Smooth muscle cell of trachea (primary cell): ENCODE data around the gene DCLRE1B. TPM values are rescaled to one million over a fixed set of nuclear protein-coding genes. Genes with fewer than 3 reads are reported as not detected.

ENCODE experiments used
- total RNA-seq: library from RNA; depleted of rRNA; stranded (reverse); fragments of >200 nt; gene quantifications from 2 replicates; pipeline ENCODE4 v1.2.1, GENCODE V29; 2014

The DCLRE1B gene
- total RNA-seq = 1.2 and 2.2 TPM in 2 replicates

GRCh38 chr1:113904674-113905434 is at the start of gene DCLRE1B, which contains the start of gene AP4B1:
TSS of gene DCLRE1B (plus strand) at chr1:113905326. CDS start at chr1:113905587, 261 bp downstream.
TSS of gene AP4B1 (minus strand) at chr1:113904799. CDS start at chr1:113904717, 82 bp downstream.

DNA sequence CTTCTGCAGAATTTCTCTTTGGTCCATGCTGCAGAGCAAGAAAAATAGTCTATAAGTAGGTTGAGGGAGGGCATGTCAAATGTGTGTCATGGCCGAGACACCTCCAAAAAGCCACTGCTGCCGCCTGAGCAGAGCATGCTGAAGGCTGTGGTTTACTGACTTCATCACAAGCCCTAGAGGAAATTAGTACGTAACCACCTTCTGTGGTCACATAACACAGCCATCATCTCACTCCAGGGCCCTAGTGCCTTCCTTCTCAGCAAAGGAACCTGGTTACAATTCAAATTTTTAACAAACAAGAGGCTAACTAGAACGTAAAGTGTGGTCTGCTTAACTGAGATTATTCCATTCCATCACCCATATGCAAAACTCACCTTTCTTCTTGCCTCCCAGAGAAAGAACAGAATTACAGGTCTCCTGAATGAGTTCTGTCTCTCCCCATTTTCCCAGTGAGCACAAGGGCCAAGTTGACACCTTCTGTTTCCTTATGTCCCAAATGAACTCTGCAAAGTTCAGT is 33.5 kb upstream of the DCLRE1B start, which contains the start of gene PTPN22:
Gene PTPN22, minus strand, starts transcription at position 116 of the 517 bp plus-strand sequence.

GRCh38 chr1:113887402-113888175 is 17.5 kb upstream of the DCLRE1B start, which contains the start of gene BCL2L15:
TSS of gene BCL2L15 (minus strand) at chr1:113887581. CDS start at chr1:113887375, 206 bp downstream.

GRCh38 chr1:113928941-113929749 is 24.0 kb downstream of the DCLRE1B start, which contains the start of gene HIPK1:
TSS of gene HIPK1 (plus strand) at chr1:113929324.

Other genes starting within 250 kb of the DCLRE1B start
- gene PHTF1, start 145.8 kb upstream of the DCLRE1B start, total RNA-seq = 31.4 and 44.4 TPM in 2 replicates
- 6.9 and 12.1 TPM in 2 replicates for gene RSBN1, start 92.8 kb upstream of the DCLRE1B start, total RNA-seq
- 1.2 and 1.3 TPM in 2 replicates for gene PTPN22, start 33.6 kb upstream of the DCLRE1B start, total RNA-seq
- under 0.01 and 0.17 TPM in 2 replicates for gene BCL2L15, start 17.7 kb upstream of the DCLRE1B start, total RNA-seq
- 18.7 and 27.2 TPM in 2 replicates for gene AP4B1, start 527 bp upstream of the DCLRE1B start, total RNA-seq
- 18.2 and 21.0 TPM in 2 replicates for gene HIPK1, start 24.0 kb downstream of the DCLRE1B start, total RNA-seq
- gene OLFML3, start 74.1 kb downstream of the DCLRE1B start, total RNA-seq = 139 and 144 TPM in 2 replicates
- gene SYT6, start 248.5 kb downstream of the DCLRE1B start, total RNA-seq = not detected in 2 replicates